Liver (tissue), 3 donors: ENCODE data around the gene CHAMP1.

Experiments
- CTCF ChIP-seq: fragments of 150-350 bp; IDR thresholded peaks from 2 replicates; pipeline ENCODE4 v1.5.1; 2017; ENCODE audit warnings: improper control_type of control experiment, low read depth, low read length; ENCODE audit not compliant: missing input control
- EGR1 ChIP-seq, 2 donors: IDR thresholded peaks; 2 replicates each; pipeline ENCODE4 v1.6.1; 2016 to 2018; ENCODE audit warnings: antibody characterized with exemption in 2 of 2, low read depth in 2 of 2
- HNF4G ChIP-seq: IDR thresholded peaks from 2 replicates; pipeline ENCODE4 v1.6.1; 2016; ENCODE audit warnings: antibody characterized with exemption
- JUND ChIP-seq, 2 donors: IDR thresholded peaks; 2 replicates each; pipeline ENCODE4 v1.6.1; 2016; ENCODE audit warnings: antibody characterized with exemption in 2 of 2
- RAD21 ChIP-seq, 2 donors: IDR thresholded peaks; 2 replicates each; pipeline ENCODE4 v1.6.1; 2016; ENCODE audit warnings: antibody characterized with exemption in 2 of 2, mild to moderate bottlenecking in 2 of 2
- TAF1 ChIP-seq: conservative IDR thresholded peaks from 2 replicates; pipeline ENCODE4 v1.6.1; 2016; ENCODE audit warnings: antibody characterized with exemption, mild to moderate bottlenecking
- YY1 ChIP-seq: IDR thresholded peaks from 2 replicates; pipeline ENCODE4 v1.6.1; 2016; ENCODE audit warnings: antibody characterized with exemption, mild to moderate bottlenecking
- TF ChIP-seq, protein P1 (sequence below): IDR thresholded peaks from 2 replicates; pipeline ENCODE4 v1.6.1; 2016; ENCODE audit warnings: antibody characterized with exemption
- TF ChIP-seq, protein P2 (sequence below): IDR thresholded peaks from 2 replicates; pipeline ENCODE4 v1.6.1; 2016; ENCODE audit warnings: antibody characterized with exemption, mild to moderate bottlenecking
- donor health status: healthy.
- donor health status: healthy.

GRCh38 chr13:114288157-114288591 lies 26.1 kb upstream of the CHAMP1 start:
- TF ChIP-seq EGR1 (IDR thresholded peaks at IDR 0.05; ENCODE audit: low read depth in 2 of 2): no peak
- TF ChIP-seq CTCF: no peak
- TF ChIP-seq JUND (IDR thresholded peaks at IDR 0.05): no peak
- TF ChIP-seq RAD21 (IDR thresholded peaks at IDR 0.05): no peak
- no peak for TF ChIP-seq HNF4G
- no peak for TF ChIP-seq TAF1
- TF ChIP-seq, protein P1, sequence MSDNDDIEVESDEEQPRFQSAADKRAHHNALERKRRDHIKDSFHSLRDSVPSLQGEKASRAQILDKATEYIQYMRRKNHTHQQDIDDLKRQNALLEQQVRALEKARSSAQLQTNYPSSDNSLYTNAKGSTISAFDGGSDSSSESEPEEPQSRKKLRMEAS: no peak
- TF ChIP-seq YY1: no peak
- TF ChIP-seq, protein P2, sequence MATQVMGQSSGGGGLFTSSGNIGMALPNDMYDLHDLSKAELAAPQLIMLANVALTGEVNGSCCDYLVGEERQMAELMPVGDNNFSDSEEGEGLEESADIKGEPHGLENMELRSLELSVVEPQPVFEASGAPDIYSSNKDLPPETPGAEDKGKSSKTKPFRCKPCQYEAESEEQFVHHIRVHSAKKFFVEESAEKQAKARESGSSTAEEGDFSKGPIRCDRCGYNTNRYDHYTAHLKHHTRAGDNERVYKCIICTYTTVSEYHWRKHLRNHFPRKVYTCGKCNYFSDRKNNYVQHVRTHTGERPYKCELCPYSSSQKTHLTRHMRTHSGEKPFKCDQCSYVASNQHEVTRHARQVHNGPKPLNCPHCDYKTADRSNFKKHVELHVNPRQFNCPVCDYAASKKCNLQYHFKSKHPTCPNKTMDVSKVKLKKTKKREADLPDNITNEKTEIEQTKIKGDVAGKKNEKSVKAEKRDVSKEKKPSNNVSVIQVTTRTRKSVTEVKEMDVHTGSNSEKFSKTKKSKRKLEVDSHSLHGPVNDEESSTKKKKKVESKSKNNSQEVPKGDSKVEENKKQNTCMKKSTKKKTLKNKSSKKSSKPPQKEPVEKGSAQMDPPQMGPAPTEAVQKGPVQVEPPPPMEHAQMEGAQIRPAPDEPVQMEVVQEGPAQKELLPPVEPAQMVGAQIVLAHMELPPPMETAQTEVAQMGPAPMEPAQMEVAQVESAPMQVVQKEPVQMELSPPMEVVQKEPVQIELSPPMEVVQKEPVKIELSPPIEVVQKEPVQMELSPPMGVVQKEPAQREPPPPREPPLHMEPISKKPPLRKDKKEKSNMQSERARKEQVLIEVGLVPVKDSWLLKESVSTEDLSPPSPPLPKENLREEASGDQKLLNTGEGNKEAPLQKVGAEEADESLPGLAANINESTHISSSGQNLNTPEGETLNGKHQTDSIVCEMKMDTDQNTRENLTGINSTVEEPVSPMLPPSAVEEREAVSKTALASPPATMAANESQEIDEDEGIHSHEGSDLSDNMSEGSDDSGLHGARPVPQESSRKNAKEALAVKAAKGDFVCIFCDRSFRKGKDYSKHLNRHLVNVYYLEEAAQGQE: no peak
